OCI-LY1 (cell line): Measurements from ENCODE around the gene PLCD3.

Source experiments
- CTCF ChIP-seq: fragments of 200-600 bp; sonication (generic), shearing (Covaris generic); IDR thresholded peaks from 2 replicates; pipeline ENCODE4 v1.5.1; 2017; ENCODE audit warnings: mild to moderate bottlenecking, antibody characterized with exemption, low read length, moderate library complexity, mixed read lengths
- EZH2 ChIP-seq: fragments of 200-600 bp; sonication (generic), shearing (Covaris generic); IDR thresholded peaks from 2 replicates; pipeline ENCODE4 v1.8.0; 2017; ENCODE audit warnings: borderline replicate concordance, mixed run types, mild to moderate bottlenecking, antibody characterized with exemption, low read length, moderate library complexity, mixed read lengths

GRCh38 chr17:45125509-45125908 is 6.8 kb downstream of the PLCD3 start:
- TF ChIP-seq CTCF (no peak), EZH2 (no peak)
